Tibial nerve (tissue), 3 donors: ENCODE measurements around the gene CARD14.

Experiments
- CTCF ChIP-seq, 5 experiments: fragments of 200-600 bp in 3 of 5; fragments of 450-650 bp in 2 of 5; sonication (generic) in 3 of 5; IDR thresholded peaks; one replicate each; pipeline ENCODE4 v1.5.1; 2016 to 2019; ENCODE audit warnings: antibody characterized with exemption in 5 of 5, mild to moderate bottlenecking in 3 of 5, moderate library complexity in 2 of 5
- POLR2A ChIP-seq, 2 donors: fragments of 450-650 bp; IDR thresholded peaks; one replicate each; pipeline ENCODE4 v1.6.1; 2017; ENCODE audit warnings: antibody characterized with exemption in 2 of 2, mild to moderate bottlenecking in 2 of 2, moderate library complexity in 2 of 2

GRCh38 chr17:80217703-80218362 lies 48.0 kb downstream of the CARD14 start:
- TF ChIP-seq CTCF (IDR thresholded peaks at IDR 0.05) (no peak), POLR2A (IDR thresholded peaks at IDR 0.05) (no peak)
